Neural cell (in vitro differentiated cells): ENCODE measurements around the gene DPP6.

Experiments
- POLR2AphosphoS5 ChIP-seq: IDR thresholded peaks from 2 replicates; pipeline ENCODE4 v1.6.1; 2012
- RAD21 ChIP-seq: fragments of 450-650 bp; conservative IDR thresholded peaks from 2 replicates; pipeline ENCODE4 v1.6.1; 2014; ENCODE audit warnings: antibody characterized with exemption, mild to moderate bottlenecking, moderate library complexity
- TF ChIP-seq, protein P1 (sequence below): fragments of 450-650 bp; IDR thresholded peaks from 2 replicates; pipeline ENCODE4 v1.5.1; 2014; ENCODE audit warnings: antibody characterized with exemption, mild to moderate bottlenecking, moderate library complexity; ENCODE audit not compliant: poor library complexity, severe bottlenecking

DNA sequence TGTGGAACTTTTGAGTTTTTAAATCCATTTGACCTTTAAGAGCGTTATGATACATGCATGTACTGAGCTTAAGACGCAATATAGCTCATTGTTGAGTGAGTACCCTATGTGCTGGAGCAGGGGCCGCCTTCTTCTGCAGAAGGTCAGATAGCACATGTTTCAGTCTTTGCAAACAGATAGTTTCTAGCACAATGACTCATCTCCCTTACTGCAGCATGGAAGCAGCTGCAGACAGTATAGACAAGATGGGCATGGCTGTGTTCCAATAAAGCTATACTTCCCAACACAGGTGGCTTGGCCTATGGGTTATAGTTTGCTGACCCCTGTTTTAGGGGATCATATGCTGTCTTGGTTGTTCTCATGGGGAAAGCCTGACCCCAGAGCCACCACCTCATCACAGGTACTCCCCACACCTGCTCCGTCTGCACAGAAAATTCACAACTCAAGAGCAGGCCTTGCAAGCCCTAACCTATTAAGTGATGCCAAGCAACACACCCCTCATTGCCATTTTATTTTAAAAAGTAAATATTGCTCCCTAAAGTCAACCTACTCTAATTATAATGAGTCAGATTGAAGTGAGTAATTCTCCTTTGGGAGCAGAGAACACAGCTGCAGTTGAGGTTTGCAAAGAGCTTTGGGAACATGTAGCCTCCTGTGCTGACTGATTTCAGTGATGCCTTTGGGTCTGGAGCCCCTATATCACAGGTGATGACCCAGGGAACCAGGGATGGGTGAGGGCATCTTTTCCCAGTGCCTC lies 620.6 kb downstream of the DPP6 start:
- TF ChIP-seq, protein P1, sequence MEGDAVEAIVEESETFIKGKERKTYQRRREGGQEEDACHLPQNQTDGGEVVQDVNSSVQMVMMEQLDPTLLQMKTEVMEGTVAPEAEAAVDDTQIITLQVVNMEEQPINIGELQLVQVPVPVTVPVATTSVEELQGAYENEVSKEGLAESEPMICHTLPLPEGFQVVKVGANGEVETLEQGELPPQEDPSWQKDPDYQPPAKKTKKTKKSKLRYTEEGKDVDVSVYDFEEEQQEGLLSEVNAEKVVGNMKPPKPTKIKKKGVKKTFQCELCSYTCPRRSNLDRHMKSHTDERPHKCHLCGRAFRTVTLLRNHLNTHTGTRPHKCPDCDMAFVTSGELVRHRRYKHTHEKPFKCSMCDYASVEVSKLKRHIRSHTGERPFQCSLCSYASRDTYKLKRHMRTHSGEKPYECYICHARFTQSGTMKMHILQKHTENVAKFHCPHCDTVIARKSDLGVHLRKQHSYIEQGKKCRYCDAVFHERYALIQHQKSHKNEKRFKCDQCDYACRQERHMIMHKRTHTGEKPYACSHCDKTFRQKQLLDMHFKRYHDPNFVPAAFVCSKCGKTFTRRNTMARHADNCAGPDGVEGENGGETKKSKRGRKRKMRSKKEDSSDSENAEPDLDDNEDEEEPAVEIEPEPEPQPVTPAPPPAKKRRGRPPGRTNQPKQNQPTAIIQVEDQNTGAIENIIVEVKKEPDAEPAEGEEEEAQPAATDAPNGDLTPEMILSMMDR, result no peak
- no peak for TF ChIP-seq POLR2AphosphoS5
- TF ChIP-seq RAD21, result no peak
